IgD-negative memory B cell (primary cell): Measurements from ENCODE around the gene LANCL1. TPM values are rescaled to one million over a fixed set of nuclear protein-coding genes. Genes with fewer than 3 reads are reported as not detected.
"Not testable (repeated sequence)": the region's sequence is repeated elsewhere in the genome, so short reads cannot be mapped to it uniquely, and the experiment has no call there.

Experiments
- H3K27ac Mint-ChIP-seq, 3 donors: one replicate each; pipeline ENCODE4 v1.8.0; 2020 to 2022; ENCODE audit warnings: mild to moderate bottlenecking in 3 of 3, mixed read lengths in 3 of 3, moderate library complexity in 1 of 3
- H3K27me3 Mint-ChIP-seq: one replicate; pipeline ENCODE4 v1.8.0; 2021; ENCODE audit warnings: mixed read lengths
- H3K36me3 Mint-ChIP-seq: one replicate; pipeline ENCODE4 v1.8.0; 2020; ENCODE audit warnings: mild to moderate bottlenecking, mixed read lengths
- H3K4me1 Mint-ChIP-seq, 3 donors: one replicate each; pipeline ENCODE4 v1.8.0; 2020 to 2022; ENCODE audit warnings: mixed read lengths in 3 of 3, mild to moderate bottlenecking in 1 of 3
- H3K4me3 Mint-ChIP-seq, 4 donors: one replicate each; pipeline ENCODE4 v1.8.0; 2020 to 2022; ENCODE audit warnings: mild to moderate bottlenecking in 4 of 4, mixed read lengths in 4 of 4, moderate library complexity in 3 of 4
- H3K9me3 Mint-ChIP-seq, 3 donors: one replicate each; pipeline ENCODE4 v1.8.0; 2020 to 2021; ENCODE audit warnings: mixed read lengths in 3 of 3, mild to moderate bottlenecking in 1 of 3
- polyA plus RNA-seq: library from polyadenylated mRNA; unstranded; fragments of 300-500 nt; fragmentation: Illumina TruSeq; gene quantifications from one replicate; pipeline ENCODE4 v1.2.3, GENCODE V29; 2021

Gene LANCL1
- polyA plus RNA-seq, 1 donor from 2014 or later = 16.5 TPM

DNA sequence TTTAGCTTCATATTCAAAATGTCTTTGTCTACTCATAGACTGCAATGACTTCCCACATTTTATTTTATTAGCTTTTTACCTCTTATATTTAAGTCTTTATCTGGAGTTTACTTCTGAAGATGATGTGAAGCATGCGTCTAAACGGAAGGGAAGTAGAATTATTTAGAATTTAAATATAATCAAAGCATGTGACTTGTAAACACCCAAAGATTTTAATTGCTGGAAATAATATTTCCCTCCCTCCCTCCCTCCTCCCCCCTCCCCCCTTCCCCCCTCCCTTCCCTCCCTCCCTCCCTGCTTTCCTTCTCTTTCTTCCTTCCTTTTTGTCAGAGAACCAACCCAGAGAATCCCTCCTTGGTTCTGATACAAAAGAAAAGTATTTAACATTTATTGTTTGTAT is 2.1 kb upstream of the LANCL1 start:
- Mint-ChIP-seq H3K36me3 (peaks cover 3% of the 10 kb centered on the region), H3K27ac (no peak overlapping the region), H3K27me3 (no peaks in the 10 kb centered on the region), H3K4me3 (peak overlapping the region in 1 of 4 donors; percentile 98), H3K9me3 (no peaks in the 10 kb centered on the region), H3K4me1 (peaks cover 25 to 37% (median 29%) of the 10 kb centered on the region in 3 donors)

DNA sequence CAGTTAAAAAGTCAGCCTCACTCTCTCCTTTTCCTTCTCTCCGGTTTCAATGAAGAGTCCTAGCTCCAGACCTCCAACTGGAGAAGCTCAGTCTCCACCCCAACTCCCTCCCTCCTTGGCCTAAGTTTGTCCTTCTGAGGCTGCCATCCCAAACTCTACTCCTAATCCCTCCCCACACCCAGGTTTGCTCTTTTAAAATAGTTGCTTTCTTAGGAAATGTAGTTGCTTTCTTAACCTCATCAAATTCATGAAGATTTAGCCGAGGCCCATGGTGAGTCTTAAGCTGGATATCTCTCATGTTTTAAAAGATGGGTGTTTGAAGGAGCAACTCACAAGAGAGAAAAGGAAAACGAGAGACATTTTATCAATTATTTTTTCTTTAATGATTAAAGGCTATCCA is 937 bp upstream of the LANCL1 start:
- no peaks in the 10 kb centered on the region for H3K27me3 Mint-ChIP-seq
- peak overlapping the region; percentile 96 to 100 (median 98) for H3K4me3 Mint-ChIP-seq
- H3K4me1 Mint-ChIP-seq = peaks cover 25 to 44% (median 29%) of the 10 kb centered on the region in 3 donors
- peaks cover 4% of the 10 kb centered on the region for H3K36me3 Mint-ChIP-seq
- peak overlapping the region; percentile 64 to 85 (median 82) for H3K27ac Mint-ChIP-seq
- no peaks in the 10 kb centered on the region for H3K9me3 Mint-ChIP-seq

DNA sequence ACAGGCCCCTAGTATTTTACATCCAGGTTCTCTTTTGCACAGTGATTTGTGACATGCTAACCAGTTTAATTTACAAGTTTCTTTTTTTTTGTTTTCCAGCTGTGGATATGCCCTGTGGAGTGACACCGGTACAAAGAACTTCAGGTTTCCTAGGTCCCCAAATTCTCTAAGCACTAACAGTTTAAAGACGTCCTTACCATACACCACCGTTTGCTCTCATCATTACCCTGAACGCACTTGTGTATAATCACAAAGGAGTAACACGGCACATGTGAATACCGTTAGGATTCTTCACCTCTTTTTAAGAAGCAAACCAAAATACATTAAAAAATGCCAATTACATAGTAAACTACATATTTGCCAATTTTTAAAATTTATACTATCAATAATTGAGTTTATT is 853 bp downstream of the LANCL1 start:
- peak overlapping the region; percentile 24 to 82 (median 64) for H3K27ac Mint-ChIP-seq
- no peaks in the 10 kb centered on the region for H3K9me3 Mint-ChIP-seq
- H3K4me3 Mint-ChIP-seq = peak overlapping the region; percentile 53 to 98 (median 76)
- peaks cover 8% of the 10 kb centered on the region for H3K36me3 Mint-ChIP-seq
- H3K27me3 Mint-ChIP-seq = no peaks in the 10 kb centered on the region
- H3K4me1 Mint-ChIP-seq = peaks cover 25 to 49% (median 32%) of the 10 kb centered on the region in 3 donors

DNA sequence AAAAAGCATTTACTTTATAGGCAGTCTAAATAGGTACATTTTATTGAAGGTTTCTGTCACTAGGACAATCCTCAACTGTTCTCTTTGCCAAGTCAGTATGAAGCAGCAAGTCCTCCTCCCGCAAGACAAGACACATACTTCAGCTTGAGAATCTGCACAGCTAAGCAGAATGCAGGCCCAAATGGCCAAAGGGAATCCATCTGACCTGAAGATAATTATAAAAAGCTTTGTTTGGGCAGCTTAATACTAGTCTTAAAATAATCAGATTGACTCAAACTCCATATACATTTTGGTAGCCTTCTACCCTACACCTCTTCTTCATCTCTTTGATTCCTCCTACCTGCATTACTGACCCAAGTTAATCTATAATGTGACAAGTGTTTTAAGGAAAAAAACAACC is 1.8 kb downstream of the LANCL1 start:
- Mint-ChIP-seq H3K4me1 (peaks cover 24 to 44% (median 29%) of the 10 kb centered on the region in 3 donors), H3K27ac (peak overlapping the region in 1 of 3 donors; percentile 64), H3K27me3 (no peaks in the 10 kb centered on the region), H3K9me3 (no peaks in the 10 kb centered on the region), H3K4me3 (peak overlapping the region in 3 of 4 donors; percentile 9 to 98 (median 31)), H3K36me3 (peaks cover 8% of the 10 kb centered on the region)

DNA sequence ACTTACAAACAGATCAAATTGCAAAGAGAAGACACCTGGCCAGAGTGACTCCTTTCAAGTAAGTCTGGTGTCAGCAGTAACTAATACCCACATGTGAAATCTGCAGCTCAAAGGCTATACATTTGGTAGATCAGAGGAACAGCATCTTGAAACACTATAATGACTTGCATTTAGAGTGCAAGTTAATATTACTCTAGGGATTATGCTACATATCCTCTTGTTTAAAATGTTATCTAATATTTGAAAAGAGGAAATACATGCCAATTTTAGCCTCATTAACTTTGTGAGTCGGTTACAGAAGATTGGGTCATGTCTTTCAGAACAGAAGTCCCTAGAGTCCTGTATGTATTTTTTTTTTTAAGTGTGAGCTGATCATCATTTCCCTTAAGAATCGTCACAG is 15.2 kb downstream of the LANCL1 start:
- no peaks in the 10 kb centered on the region for H3K27me3 Mint-ChIP-seq
- H3K4me1 Mint-ChIP-seq = peaks cover 41 to 46% (median 42%) of the 10 kb centered on the region in 3 donors
- peaks cover 10% of the 10 kb centered on the region for H3K36me3 Mint-ChIP-seq
- peak overlapping the region in 3 of 4 donors; percentile 1 to 89 (median 30) for H3K4me3 Mint-ChIP-seq
- peak overlapping the region; percentile 57 to 80 (median 76) for H3K27ac Mint-ChIP-seq
- H3K9me3 Mint-ChIP-seq = no peaks in the 10 kb centered on the region

DNA sequence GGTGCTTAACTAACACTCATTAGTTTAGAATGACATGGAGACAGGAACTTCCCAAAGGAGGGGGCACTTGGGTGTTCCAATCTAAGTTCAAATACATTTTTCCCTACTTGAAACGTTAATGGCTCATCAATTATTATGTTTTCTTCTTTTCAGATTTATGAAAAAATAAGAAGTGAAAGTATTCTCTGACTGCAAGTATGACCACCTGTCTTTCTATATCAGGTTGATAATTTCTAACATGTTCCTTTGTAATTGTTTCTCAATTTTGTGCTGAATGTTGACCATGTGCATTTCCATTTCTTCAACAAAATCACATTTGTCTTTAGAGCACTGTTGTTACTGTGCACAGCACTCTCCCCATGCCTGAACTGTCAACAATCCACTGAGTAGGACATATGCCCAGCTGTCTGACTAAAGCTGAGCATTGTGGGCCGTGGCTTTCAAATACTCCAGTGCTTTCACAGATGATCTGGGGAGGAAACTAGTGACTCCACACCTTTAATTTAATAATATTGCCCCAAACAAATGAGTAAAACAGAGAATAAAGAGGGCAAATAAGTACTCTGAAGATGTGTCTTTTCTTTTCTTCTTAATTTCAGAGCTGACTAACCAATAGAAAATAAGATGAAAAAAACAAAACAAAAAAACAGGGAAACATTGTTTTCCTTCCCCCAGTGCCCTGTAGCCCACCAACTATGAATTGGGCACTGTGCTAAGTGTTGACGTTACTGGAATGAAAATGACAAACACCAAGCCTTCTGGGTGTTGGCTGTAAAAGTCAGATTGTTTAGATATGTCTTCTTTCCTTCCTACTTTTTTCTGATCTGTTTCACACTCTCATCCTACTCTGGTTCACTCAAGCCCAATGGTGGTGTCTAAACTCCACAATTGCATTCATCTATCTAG is 16.0 kb downstream of the LANCL1 start:
- no peaks in the 10 kb centered on the region for H3K9me3 Mint-ChIP-seq
- peaks cover 41 to 47% (median 42%) of the 10 kb centered on the region in 3 donors for H3K4me1 Mint-ChIP-seq
- peak overlapping the region in 3 of 4 donors; percentile 46 to 89 (median 67) for H3K4me3 Mint-ChIP-seq
- peak overlapping the region; percentile 7 to 57 (median 52) for H3K27ac Mint-ChIP-seq
- H3K36me3 Mint-ChIP-seq = peaks cover 4% of the 10 kb centered on the region
- no peaks in the 10 kb centered on the region for H3K27me3 Mint-ChIP-seq

DNA sequence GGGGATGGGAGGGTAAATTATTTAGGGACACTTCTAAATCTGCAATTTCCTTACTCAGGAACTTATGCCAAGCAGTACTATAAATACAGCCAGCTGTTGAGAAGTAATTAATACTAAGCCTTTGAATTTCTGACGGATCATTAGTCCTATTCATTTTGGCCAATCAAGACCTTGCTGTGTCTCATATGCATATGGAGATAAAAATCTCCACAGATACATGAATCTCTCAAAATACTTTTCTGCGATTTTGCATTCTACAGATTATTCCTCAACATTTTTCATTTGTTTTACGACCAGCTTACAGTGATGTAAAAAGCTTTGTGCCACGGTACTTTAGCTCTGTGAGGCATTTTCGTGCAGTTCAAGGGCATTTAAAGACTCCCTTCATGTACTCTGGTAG is 16.7 kb downstream of the LANCL1 start:
- Mint-ChIP-seq H3K36me3 (peaks cover 3% of the 10 kb centered on the region), H3K4me1 (peaks cover 39 to 47% (median 40%) of the 10 kb centered on the region in 3 donors), H3K9me3 (no peaks in the 10 kb centered on the region), H3K4me3 (peak overlapping the region in 3 of 4 donors; percentile 46 to 89 (median 67)), H3K27ac (peak overlapping the region in 1 of 3 donors; percentile 52), H3K27me3 (no peaks in the 10 kb centered on the region)

DNA sequence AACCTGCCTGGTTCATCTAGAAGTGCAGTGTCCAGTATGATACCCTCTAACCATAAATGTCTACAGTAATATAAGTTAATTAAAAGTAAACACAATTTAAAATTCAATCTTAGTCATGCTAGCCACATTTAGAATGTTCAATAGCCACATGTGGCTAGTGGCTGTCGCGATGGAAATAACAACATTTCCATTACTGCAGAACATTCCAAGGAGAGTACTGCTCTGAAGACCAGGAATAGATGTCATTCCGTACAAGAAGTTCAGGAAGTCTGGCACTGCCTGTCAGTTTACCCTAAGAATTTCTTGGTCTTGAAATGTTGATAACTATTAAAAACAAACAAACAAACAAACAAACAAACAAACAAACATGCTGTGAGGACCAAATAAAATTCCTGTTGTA is 17.2 kb downstream of the LANCL1 start:
- H3K27me3 Mint-ChIP-seq = no peaks in the 10 kb centered on the region
- H3K4me1 Mint-ChIP-seq = peaks cover 39 to 47% (median 40%) of the 10 kb centered on the region in 3 donors
- H3K36me3 Mint-ChIP-seq = peaks cover 3% of the 10 kb centered on the region
- H3K9me3 Mint-ChIP-seq = no peaks in the 10 kb centered on the region
- H3K27ac Mint-ChIP-seq = no peak overlapping the region
- H3K4me3 Mint-ChIP-seq = no peak overlapping the region

DNA sequence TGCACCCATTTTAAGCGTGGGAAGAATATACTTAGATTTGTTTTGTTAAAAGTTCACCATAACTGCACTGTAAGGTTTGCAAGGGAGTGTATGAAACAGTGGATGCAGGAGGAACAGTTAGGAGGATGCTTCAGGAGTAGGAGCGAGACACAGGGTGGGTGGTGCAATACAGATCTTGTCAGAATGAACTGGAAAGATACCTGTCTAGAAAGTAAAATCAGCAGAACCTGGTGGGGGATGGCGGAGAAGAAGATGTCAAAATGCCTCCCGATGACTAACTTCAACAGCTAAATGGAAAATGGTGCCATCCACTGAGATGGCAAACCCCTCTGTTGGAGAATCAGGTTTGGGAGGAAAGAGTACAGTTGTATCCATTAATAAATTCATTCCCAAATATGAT is 18.2 kb downstream of the LANCL1 start:
- Mint-ChIP-seq H3K4me1 (peaks cover 37 to 47% (median 39%) of the 10 kb centered on the region in 3 donors), H3K4me3 (no peak overlapping the region), H3K27me3 (no peaks in the 10 kb centered on the region), H3K36me3 (peaks cover 3% of the 10 kb centered on the region), H3K9me3 (no peaks in the 10 kb centered on the region), H3K27ac (peak overlapping the region in 1 of 3 donors; percentile 40)

DNA sequence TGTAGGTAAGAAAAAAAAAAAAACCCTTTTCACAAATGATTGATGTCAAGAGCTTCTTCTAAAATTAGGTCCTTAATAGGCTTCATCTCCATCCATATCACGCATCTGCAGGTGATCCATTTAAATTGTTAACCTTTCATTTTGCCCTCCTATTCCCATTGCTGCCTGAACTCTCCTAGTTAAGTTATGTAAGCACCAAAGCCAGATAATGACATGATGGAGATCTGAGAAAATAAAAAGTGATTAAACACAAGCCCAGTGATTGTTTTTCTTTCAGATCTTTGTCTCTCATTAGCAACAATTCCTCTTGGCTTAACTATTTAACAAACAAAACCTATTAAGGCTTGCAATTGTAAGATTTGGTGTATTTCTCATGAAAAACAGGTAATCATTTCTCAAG is 20.0 kb downstream of the LANCL1 start:
- Mint-ChIP-seq H3K9me3 (no peaks in the 10 kb centered on the region), H3K36me3 (peaks cover 5% of the 10 kb centered on the region), H3K4me3 (no peak overlapping the region), H3K27me3 (no peaks in the 10 kb centered on the region), H3K4me1 (peaks cover 26 to 33% (median 27%) of the 10 kb centered on the region in 3 donors), H3K27ac (peak overlapping the region in 1 of 3 donors; percentile 22)

DNA sequence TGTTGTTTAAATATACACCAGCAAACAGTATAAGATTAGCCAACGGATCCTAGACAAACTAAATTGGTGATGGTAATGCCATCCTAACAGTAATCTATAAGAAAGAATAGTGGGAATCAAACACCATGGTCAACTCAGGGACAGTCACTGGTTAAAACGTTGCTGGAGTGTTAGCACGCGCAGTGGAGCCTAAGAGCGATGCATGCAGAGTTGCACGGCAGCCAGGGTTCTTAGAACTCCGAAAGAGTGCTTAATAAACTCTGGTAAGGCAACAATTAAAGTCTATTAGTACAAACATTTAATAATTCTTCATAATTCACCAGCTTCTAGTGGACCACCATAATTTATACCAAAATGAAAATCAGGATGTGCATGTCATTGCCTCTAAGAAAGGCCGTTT is 22.2 kb downstream of the LANCL1 start:
- Mint-ChIP-seq H3K9me3 (no peaks in the 10 kb centered on the region), H3K4me1 (peaks cover 6 to 13% (median 9%) of the 10 kb centered on the region in 3 donors), H3K27me3 (no peaks in the 10 kb centered on the region), H3K4me3 (no peak overlapping the region), H3K27ac (peak overlapping the region in 1 of 3 donors; percentile 13), H3K36me3 (peaks cover 20% of the 10 kb centered on the region)

DNA sequence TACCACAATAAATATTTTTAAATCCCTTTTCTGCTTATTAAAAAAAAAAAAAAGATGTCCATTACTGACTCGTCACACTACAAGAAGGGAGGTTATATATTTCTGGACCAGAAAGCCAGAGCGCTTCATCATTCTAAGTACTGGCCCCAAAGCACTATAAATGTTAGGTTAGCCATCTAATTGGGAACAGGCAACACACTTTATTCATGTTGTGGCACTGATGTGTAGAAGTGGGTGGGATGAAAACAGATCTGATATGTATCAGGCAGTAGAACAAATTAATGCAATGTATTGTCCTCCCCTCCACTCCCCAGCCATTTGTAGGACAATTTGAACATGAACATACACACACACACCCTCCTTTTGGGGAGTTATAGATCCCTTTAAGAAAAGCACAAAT is 24.4 kb downstream of the LANCL1 start:
- H3K4me3 Mint-ChIP-seq = no peak overlapping the region
- H3K9me3 Mint-ChIP-seq = peaks cover 8 to 9% (median 9%) of the 10 kb centered on the region in 3 donors
- no peaks in the 10 kb centered on the region for H3K27me3 Mint-ChIP-seq
- peaks cover 0 to 14% (median 1%) of the 10 kb centered on the region in 3 donors for H3K4me1 Mint-ChIP-seq
- peak overlapping the region in 1 of 3 donors; percentile 43 for H3K27ac Mint-ChIP-seq
- peaks cover 32% of the 10 kb centered on the region for H3K36me3 Mint-ChIP-seq

DNA sequence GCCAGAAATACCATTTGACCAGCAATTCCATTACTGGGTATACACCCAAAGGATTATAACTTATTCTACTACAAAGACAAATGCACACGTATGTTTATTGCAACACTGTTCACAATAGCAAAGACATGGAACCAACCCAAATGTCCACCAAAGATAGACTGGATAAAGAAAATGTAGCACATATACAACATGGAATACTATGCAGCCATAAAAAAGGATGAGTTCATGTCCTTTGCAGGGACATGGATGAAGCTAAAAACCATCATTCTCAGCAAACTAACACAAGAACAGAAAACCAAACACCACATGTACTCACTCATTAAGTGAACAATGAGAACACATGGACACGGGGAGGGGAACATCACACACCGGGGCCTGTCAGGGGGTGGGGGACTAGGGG is 25.6 kb downstream of the LANCL1 start:
- H3K27me3 Mint-ChIP-seq, H3K27ac Mint-ChIP-seq, H3K4me1 Mint-ChIP-seq, H3K4me3 Mint-ChIP-seq: not testable (repeated sequence)
- peaks cover 11 to 16% (median 11%) of the 10 kb centered on the region in 3 donors for H3K9me3 Mint-ChIP-seq
- peaks cover 40% of the 10 kb centered on the region for H3K36me3 Mint-ChIP-seq

DNA sequence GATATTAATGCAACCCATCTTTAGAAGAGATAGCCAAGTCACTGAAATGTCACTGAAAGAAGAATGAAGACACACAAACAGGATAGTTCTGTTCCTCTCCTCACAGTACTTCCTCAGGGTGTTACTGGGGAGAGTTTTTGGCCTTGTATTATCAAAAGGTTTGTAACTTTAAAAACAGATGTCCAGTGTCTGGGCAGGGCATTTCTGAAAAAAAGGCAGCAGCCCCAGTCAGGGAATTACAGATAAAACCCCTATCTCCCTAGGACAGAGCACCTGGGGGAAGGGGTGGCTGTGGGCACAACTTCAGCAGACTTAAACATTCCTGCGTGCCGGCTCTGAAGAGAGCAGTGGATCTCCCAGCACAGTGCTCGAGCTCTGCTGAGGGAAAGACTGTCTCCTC is 30.8 kb downstream of the LANCL1 start:
- Mint-ChIP-seq H3K4me3 (no peak overlapping the region), H3K4me1 (peaks cover 1 to 6% (median 3%) of the 10 kb centered on the region in 3 donors), H3K36me3 (peaks cover 35% of the 10 kb centered on the region), H3K27me3 (no peaks in the 10 kb centered on the region), H3K9me3 (peaks cover 11 to 16% (median 11%) of the 10 kb centered on the region in 3 donors), H3K27ac (no peak overlapping the region)

DNA sequence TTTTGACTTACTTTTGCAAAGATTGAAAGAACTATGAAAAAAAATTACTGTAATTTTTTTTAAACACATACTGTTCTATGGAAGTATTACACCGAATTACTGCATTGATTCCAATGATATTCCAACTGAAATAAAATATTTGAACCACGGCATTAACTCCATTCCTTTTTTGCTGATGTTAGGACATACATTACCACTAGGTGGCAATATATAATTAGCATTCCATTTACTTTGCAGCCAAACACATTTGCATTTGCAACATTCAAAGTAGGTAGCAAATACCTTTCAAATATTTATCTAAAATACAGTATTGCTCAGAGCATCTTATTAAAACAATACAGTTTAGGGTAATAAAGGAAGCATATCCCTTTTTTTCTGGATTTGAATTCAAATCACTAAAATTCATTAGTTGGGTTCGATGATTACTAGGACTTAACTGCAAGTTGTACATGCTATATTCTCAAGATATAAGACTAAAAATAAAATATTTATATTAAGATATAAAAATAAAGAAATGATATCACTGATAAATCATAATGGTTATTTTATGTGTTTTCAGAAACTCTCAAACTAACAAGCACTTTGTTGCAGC is 31.3 kb downstream of the LANCL1 start:
- Mint-ChIP-seq H3K4me3 (no peak overlapping the region), H3K27me3 (no peaks in the 10 kb centered on the region), H3K9me3 (peaks cover 11 to 16% (median 11%) of the 10 kb centered on the region in 3 donors), H3K27ac (no peak overlapping the region), H3K4me1 (peaks cover 1 to 6% (median 3%) of the 10 kb centered on the region in 3 donors), H3K36me3 (peaks cover 32% of the 10 kb centered on the region)
